NOMO-1 treated with dmso at 0.1 percent for 144 hours (cell line): ENCODE measurements around the gene PIK3R1.

Source experiments
- DNase-seq: peaks from one replicate; lab custom pipeline; 2025; ENCODE audit not compliant: unreplicated experiment; lab: John Stamatoyannopoulos, UW

The PIK3R1 gene

DNA sequence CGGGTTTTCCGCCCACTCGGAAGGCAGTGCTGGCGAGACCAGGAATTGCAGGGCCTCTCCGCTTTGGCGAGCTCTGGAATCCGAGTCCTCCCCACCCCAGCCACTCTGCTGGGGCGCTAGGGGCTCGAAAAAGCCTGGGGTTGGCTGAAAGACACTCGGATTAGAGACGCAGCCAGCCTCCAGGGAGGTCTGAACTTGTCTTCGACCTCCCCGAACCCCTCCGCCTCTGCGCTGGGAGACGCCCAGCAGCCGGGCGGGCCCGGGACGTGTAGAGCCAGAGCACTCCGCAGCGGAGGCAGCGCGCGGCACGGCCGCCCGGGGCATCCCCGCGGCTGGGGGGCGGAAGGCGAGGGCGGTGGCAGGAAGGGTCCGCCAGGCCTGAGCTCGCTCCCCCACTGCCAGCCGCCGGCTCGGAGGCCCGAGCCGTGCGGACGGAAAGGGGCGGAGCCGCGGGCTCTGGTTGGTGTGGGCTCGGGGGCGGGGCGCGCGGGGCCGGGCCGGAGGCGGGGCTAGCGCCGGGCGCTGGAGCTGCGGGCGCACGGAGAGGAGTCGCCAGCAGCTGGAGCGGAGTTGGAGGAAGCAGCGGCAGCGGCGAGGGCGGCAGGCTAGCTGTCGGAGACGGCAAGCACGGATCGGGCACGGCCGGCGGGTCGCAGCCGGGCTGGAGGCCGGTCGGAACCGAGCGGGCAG is at the start of gene PIK3R1:
TSS of gene PIK3R1 (plus strand) at position 549 of the 690 bp plus-strand sequence. CDS start 10,920 bp downstream, outside the sequence.
- DNase-seq = peak; percentile 90

DNA sequence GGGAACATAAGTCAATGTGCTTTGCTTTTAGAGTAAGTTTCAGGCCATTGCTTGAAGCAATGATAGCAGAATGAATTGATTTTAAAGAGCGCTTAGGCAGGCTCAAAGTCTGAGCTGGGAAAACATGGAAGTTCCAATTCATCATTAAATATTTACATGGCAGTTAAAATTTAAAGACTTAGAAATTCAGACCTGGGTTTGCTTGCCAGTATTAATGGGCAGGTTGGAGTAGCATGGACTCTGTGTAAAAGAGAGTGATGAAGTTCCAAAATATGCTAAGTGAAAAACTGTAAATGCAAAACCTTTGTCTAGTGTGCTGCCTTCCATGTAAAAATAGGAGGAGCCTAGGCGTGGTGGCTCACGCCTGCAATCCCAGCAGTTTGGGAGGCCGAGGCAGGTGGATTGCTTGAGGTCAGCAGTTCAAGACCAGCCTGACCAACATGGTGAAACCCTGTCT is 48.3 kb upstream of the PIK3R1 start:
- DNase-seq = no peak

DNA sequence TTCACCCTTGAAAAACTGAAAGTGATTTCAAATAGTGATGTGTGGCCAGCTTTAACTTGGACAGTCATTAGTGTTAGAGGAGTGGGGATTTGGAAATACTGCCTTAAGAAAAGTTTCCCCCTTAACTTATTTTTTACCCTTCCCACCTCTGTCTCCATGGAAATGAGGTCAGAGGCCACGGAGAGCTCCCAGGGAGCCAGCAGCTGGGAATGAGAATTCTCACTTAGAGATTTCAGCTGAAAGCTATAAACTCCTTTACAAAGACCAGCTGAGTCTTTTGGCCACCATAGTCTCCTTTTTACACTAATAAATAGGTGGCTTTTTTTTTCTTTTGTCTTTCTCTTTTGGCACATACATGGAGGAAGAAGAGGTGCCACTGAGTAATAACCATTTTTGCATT is 45.7 kb upstream of the PIK3R1 start:
- DNase-seq = no peak

DNA sequence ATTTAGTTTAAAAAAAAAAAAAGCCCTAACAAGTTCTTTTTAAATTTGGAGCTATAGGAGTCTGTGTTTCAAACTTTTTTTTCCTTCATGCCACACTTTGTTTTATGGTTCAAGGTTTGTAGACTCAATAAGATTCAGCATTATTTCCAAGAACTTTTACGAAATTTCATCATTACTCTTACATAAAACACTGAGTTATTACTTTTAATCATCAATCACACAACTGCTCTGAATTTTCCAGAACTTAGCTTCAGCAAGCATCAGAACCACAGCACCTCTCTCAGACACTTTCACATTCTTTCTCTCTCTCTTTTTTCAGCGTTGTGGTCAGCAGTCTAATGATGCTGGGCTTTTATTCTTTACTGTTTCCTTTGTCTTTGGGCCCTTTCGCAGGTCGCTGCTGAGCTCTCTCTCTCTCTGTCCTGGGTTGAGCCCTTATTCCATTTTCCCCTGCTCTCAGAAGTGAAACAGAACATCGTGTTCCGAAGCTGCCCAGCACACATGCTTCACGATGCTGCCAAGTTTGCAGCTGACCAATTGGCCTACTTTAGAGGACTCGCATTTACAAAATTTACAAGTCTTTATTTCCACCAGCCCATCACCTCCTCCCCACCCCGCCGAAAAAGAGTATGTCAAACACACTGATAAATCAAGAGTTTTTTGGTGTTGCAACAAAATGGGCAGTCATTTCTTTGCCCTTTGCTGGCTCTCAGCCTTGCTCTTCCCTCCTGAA is 44.6 kb upstream of the PIK3R1 start:
- no peak for DNase-seq

DNA sequence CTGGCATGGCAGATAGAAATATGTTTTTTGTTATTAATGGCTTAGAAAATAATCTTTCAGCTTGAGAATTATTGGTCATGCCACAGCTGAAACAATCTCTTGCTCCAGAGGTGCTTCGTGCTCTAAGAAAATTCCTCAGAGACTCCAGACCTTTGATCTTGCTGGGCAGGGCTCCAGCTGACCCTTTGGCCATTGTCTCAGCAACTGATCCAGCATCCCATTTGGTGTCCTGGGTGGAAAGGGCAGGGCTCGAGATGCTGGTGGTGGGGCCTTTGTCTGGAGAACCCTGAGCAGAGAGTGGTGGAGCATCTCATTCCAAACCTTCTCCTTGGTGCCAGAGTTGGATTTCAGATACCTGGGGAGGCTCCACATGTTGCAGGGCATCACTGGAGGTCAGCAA is 43.2 kb upstream of the PIK3R1 start:
- DNase-seq = no peak

DNA sequence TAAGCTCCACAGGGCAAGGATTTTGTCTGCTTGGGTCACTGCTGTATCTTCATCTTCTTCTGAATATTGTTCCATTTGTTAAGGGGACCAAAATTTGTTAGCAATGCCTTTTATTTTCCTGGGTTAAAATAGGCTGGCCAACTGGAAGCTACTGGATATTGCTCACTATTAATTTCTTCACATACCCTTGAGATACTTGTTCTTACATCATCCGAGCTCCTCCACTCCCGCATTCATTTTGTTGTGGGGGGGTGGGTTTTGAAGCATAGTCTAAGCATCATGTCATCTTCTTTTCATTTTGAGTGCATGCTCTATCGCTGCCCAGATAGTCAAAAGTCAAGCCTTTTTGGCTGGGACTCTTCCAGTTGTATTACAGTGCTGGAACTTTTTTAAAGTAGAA is 42.5 kb upstream of the PIK3R1 start:
- DNase-seq = no peak

DNA sequence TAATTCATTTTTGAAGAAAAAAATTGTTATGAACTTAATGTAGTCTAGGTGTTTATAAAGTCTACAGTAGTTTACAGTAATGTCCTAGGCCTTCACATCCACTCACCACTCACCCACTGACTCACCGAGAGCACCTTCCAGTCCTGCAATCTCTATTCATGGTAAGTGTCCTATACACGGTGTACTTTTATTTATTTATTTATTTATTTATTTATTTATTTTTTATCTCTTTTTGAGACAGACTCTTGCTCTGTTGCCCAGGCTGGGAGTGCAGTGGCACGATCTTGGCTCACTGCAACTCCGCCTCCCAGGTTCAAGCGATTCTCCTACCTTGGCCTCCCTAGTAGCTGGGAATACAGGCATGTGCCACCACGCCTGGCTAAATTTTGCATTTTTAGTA is 39.3 kb upstream of the PIK3R1 start:
- DNase-seq = no peak

DNA sequence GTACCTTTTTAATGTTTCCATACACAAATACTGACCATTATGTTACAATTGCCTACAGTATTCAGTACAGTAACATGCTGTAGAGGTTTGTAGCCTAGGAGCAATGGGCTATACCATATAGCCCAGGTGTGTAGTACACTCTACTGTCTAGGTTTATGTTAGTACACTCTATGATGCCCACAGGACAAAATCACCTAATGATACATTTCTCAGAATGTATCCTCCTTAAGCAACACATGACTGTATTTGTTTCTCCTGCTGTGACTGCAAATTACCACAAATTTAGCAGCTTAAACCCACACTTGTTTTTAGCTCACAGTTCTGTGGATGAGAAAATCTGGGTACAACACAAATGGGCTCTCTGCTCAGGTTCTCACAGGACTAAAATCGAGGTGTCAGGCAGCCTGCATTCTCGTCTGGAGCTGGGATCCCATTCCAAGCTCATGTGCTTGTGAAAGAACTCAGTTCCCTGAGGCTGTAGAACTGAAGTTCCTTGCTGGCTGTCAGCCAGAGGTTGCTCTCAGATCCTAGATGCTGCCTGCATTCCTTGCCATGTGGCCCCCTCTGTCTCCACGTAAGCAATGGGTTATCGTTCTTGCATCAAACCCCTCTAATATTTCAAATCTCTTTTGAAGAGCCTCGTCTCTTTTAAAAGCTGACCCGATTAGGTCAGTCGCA is 38.6 kb upstream of the PIK3R1 start:
- no peak for DNase-seq

DNA sequence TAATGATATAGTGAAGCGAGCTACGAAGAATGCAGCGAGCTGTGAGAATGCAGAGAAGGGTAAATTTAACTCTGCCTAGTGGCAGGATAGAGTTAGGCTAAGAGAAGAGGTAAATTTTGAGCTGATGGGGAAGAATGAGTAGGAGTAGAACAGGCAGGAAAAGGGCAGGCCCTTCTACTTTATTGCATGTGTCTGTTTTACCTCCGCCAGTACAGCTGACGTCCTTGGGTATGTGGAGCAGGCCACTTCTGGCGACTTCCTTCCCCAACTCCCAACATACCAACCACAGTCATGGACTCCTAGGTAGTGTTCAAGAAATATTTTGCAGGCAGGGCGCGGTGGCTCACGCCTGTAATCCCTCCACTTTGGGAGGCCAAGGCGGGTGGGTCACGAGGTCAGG is 37.9 kb upstream of the PIK3R1 start:
- no peak for DNase-seq

DNA sequence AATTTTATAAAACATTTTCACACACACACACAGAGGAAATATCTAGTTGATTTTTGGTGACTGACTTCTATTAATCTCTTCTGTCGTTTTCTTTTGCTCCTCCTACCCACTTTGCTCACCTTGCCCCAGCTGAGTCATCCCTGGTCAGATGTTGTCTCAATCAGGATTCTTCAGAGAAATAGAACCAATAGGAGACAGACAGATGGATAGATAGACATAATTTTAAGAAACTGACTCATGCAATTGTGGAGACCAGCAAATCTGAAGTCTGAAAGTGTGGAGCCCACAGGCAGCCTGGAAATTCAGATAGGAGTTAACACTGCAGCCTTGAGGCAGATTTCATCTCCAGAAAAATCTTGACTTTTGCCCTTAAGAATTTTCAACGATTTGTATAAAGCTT is 37.0 kb upstream of the PIK3R1 start:
- DNase-seq = no peak

DNA sequence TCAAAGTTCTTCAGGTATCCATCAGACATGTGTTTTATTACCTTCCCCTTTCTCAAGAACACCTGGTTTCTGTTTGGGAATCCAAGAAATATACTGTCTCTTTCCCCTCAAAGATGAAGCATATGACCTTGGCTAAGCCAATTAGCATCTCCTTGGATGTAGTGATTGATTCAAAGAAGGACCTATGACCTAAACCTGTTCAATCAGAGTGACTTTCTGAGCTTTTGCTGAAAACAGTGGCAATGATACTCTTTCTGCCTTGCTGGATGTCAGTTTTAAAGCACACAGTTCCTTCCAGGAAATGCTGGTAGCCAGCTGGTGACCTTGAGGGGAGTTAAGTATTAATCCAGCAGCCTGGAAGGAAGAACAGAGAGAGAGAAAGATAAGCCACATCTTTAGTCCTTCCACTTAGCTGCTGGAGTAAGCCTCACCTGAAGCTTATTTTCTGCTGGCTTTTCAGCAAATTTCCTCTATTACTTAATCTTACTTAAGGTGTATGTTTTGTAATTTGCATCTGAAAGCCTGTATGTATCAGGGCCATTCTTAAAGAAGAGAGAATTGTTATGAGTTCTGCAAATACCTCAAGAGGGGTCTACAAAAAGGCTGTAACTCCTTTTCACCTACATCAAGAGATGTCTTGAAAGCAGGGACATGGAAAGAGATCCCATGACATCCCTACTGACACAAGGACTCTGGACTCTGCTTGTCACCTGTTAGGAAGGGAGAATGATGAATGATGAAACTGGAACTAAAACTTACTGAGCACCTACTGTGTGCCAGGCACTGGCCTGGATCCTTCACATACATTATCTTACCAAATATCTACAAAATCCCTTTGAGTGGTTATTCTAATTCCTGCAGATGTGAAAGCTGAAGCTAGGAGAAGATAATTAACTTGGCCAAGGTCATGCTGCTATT is 35.2 kb upstream of the PIK3R1 start:
- DNase-seq = no peak

DNA sequence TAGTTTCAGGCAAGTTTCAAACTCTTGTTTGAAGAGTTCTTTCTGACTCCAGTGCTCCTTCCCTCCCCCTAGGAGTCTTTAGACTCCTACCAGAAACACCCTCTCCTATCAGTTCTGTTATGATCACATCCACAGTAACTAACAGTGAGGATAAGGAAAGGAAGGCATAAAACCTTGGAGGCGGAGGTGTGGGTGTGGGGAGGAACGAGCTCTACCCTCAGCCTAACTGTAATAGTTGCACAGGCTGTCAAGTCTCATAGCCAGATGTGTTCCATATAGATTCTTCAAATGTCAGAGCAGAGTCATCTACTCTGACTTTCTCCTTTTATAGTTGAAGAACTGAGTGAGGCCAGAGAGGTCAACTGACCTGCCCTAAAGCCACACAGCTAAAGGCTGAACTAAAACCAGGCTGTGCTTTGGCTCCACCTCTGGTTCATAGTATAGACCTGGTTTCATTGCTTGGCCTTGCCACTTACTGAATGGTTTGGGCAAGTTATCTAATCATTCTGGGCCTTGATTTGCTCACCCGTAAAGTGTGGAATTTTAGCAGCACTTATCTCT is 34.4 kb upstream of the PIK3R1 start:
- no peak for DNase-seq

DNA sequence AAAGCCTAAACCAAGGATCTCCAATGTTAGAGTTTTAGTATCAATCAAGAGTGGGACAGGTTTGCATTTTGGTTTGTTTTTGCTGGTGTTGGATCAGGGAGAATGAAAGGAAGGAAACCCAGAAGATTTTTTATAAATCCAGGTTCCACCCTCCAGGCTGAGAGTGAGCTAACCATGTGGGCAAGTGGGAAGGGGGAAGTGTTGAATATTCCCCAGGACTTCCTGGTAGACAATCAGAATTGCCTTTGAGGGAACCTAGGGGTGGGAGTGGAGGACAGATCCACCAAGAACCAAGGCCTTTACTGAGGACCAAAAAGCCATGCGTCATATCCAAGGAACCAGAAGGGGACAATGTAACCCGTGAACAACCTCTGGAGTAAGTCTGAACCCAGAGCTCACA is 33.5 kb upstream of the PIK3R1 start:
- DNase-seq = no peak

DNA sequence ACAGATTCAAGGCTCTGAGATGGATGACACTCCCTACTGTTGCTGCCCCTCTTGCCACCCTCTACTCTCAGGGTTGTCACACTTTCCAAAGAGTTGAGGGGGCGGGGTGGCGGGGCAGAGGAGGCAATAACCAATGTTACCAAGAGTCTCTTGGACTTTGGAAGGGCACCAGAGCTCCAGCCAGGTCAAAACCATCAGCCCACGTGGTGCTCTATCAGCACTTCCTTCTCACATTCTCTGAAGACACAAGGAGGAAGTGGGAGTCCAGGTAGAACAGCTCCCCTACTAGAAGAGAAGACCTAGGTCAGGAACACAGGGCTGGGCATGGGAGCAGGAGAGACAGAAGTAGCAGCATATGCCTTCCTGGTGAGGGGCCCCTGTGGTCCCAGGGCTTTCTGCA is 33.0 kb upstream of the PIK3R1 start:
- no peak for DNase-seq

DNA sequence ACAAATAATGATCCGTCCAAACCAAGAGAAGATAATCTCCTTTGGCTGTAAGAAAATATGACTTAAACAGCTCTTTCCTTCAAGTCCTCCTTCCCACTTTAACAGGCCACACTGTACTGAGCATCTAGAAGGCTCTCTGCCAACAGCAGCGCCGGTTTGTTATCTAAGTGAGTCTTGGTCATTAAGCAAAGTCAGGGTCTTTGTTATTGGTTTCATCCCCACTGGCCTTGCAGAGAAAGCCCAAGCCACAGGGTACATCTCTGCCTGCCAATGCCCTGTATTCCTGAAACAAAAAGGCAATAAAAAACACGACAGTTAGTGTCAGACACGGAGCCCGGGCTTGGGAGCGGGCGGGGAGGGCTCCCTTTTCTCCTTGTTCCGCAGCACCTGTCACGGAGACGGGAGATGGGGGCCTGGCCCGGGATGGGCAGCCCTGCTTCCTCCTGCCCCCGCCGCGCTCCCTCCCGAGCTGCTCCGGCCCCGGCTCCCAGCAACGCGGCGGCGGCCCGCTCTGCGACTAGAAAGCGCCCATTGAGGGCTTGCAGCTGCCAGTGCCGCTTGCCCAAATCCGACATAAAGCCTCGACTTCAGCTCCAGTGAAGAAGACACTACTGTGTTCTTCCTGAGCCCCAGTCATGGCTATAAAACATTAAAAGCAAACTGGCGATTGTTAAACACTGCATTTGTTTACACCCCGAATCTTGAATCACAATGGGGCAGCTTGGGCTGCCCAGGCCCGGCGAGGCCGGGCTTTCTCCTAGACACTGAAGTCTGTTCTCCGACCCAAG is 28.1 kb upstream of the PIK3R1 start:
- no peak for DNase-seq

DNA sequence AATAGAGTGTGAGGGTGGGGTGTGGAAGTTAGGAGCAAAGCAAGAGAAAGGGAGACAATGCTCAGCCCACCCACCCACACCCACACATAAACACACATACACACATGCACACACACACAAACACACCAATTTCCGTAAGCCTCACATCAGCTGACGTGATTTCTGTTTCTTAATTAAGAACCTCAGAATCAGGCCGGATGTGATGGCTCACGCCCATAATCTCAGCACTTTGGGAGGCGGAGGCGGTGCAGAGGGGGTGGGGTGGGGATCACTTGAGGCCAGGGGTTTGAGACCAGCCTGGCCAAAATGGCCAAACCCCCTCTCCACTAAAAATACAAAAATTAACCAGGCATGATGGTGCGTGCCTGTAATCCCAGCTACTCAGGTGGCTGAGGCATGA is 26.4 kb upstream of the PIK3R1 start:
- no peak for DNase-seq

DNA sequence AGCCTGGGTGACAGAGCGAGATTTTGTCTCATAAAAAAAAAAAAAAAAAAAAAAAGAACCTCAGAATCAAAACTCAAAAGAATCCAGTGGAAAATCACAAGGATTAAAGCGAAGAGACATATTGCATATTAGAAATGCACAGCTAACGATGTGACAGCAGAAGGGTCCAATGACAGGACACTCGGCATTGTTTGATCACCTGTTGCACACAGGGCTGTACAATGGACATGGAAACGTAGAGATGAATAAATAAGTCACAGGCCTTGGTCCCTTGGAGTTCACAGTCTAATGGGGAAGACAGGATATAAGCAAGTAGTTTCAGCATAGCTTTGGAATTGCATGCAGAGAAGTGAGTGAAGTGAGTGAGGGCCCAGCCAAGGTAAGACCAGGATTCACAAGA is 25.9 kb upstream of the PIK3R1 start:
- no peak for DNase-seq

DNA sequence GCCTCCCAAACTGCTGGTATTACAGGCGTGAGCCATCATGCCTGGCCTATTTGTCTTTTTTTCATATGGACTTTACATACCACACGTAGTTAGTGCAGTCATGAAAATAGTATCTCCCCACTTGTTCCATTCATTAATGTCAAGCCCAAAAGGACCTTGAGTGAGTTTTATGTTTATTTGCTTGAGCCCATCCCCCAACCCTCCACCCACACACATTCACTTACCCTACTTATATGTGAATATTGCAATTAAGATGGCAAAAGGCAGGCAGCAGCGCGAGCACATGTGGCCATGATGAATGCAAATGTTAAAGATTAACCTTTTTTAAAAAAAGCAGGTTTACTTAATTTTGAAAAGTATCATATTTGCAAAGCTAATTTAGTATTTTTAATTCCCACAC is 24.9 kb upstream of the PIK3R1 start:
- no peak for DNase-seq

DNA sequence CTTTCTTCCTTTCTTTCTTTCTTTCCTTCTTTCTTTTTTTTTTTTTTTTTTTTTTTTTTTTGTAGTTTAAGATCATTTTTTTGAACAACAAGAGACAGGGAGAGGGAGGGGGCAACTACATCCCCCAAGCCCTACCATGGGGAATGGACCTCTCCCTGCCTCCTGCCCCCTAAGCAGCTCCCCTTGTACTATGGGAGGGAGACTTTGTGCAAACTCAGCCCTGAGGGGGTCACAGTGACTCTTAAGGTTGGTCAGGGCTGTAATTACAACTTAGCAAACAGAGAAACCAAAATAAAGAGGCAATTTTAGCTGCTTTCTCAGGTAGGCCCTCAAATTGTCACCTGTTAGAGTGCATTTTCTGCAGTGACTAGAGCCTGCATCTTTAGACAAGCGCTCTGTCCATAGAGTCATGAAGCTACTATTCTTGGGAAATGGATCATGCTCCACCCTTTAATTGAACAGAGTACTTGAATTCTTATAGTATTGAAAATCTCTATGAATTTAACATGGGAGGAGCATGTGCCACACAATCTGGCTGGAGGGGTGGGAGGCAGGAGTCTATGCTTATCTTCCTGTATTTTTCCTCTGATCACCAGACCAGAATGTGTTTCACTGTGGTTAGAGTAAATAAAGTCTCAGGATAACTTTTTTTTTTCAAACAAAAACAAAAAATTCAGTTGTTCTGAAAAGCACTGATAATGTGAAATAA is 24.3 kb upstream of the PIK3R1 start:
- no peak for DNase-seq
